ENCODE data around the gene FBXO15. TPM values are rescaled to one million over a fixed set of nuclear protein-coding genes. Genes with fewer than 3 reads are reported as not detected.

The FBXO15 gene
- total RNA-seq, 2 donors from 2014 or later = 1.3 to 3.0 TPM

DNA sequence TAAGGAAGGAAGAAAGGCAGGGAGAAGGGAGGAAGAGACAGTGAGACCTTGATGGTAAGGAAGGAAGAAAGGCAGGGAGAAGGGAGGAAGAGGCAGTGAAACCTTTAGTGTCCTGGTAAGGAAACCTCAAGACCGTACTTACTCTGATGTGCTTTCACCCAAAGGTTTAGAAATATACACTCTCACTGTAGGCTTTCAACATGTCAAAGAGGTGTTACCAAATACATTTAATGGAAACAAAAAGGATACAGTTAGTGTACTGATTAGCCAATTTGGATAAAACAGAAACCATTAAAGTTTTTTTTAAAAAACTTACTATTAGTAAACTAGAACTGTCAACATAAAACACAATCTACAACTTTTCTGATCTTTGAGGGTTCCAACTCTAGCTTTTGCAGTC is 7.1 kb downstream of the FBXO15 start:
- H3K9me3 Mint-ChIP-seq = no peaks in the 10 kb centered on the region
- Histone ChIP-seq H3K4me1 (ENCODE audit: control insufficient read depth, insufficient read depth, low read length) (no peaks in the 10 kb centered on the region), H3K27ac (ENCODE audit: low read depth, low read length) (no peak overlapping the region), H3K9me3 (ENCODE audit: control insufficient read depth, low read length) (no peaks in the 10 kb centered on the region), H3K4me3 (ENCODE audit: low read length) (no peak overlapping the region), H3K9ac (ENCODE audit: extremely low read depth, low read length, poor library complexity, severe bottlenecking) (no peak overlapping the region), H3K27me3 (ENCODE audit: control insufficient read depth, insufficient read depth, low read length, poor library complexity, severe bottlenecking) (peaks cover 8% of the 10 kb centered on the region), H3K36me3 (ENCODE audit: control insufficient read depth, insufficient read depth, low read length) (no peaks in the 10 kb centered on the region)
- TF ChIP-seq CTCF (conservative IDR thresholded peaks at IDR 0.05) = no peak
- no peaks in the 10 kb centered on the region for H3K4me1 Mint-ChIP-seq
- H3K36me3 Mint-ChIP-seq (ENCODE audit: low read depth) = no peaks in the 10 kb centered on the region
- no peak for DNase-seq
- H3K27ac Mint-ChIP-seq = no peak overlapping the region
- H3K27me3 Mint-ChIP-seq (ENCODE audit: insufficient read depth) = peaks cover 12% of the 10 kb centered on the region
- 78 to 100% methylated on average over 1 of the region's 1 CpG for WGBS, 2 experiments (ENCODE audit: insufficient coverage in 1 of 2, insufficient read length in 1 of 2)
- no peak overlapping the region for H3K4me3 Mint-ChIP-seq

- no peaks in the 10 kb centered on the region for H3K9me3 Mint-ChIP-seq
- Histone ChIP-seq H3K36me3 (ENCODE audit: control insufficient read depth, insufficient read depth, low read length) (no peaks in the 10 kb centered on the region), H3K4me3 (ENCODE audit: low read length) (no peak overlapping the region), H3K9ac (ENCODE audit: extremely low read depth, low read length, poor library complexity, severe bottlenecking) (no peak overlapping the region), H3K4me1 (ENCODE audit: control insufficient read depth, insufficient read depth, low read length) (no peaks in the 10 kb centered on the region), H3K9me3 (ENCODE audit: control insufficient read depth, low read length) (no peaks in the 10 kb centered on the region), H3K27me3 (ENCODE audit: control insufficient read depth, insufficient read depth, low read length, poor library complexity, severe bottlenecking) (peaks cover 8% of the 10 kb centered on the region), H3K27ac (ENCODE audit: low read depth, low read length) (no peak overlapping the region)
- WGBS, 2 experiments (ENCODE audit: insufficient coverage in 1 of 2, insufficient read length in 1 of 2) = 63 to 83% methylated on average over 1 to 3 of the region's 3 CpGs
- DNase-seq = no peak
- H3K27me3 Mint-ChIP-seq (ENCODE audit: insufficient read depth) = peaks cover 11% of the 10 kb centered on the region
- H3K27ac Mint-ChIP-seq = no peak overlapping the region
- no peak overlapping the region for H3K4me3 Mint-ChIP-seq
- H3K4me1 Mint-ChIP-seq = no peaks in the 10 kb centered on the region
- no peaks in the 10 kb centered on the region for H3K36me3 Mint-ChIP-seq (ENCODE audit: low read depth)
- no peak for TF ChIP-seq CTCF (conservative IDR thresholded peaks at IDR 0.05)
Measured at GRCh38 chr18:74139888-74140287, 7.7 kb downstream of the FBXO15 start.

GRCh38 chr18:74139411-74139810 is 8.2 kb downstream of the FBXO15 start:
- no peak for TF ChIP-seq CTCF (conservative IDR thresholded peaks at IDR 0.05)
- Mint-ChIP-seq H3K4me3 (no peak overlapping the region), H3K9me3 (no peaks in the 10 kb centered on the region), H3K27me3 (ENCODE audit: insufficient read depth) (peaks cover 11% of the 10 kb centered on the region), H3K4me1 (no peaks in the 10 kb centered on the region), H3K36me3 (ENCODE audit: low read depth) (no peaks in the 10 kb centered on the region), H3K27ac (no peak overlapping the region)
- no peak overlapping the region for H3K27ac ChIP-seq (ENCODE audit: low read depth, low read length)
- H3K4me3 ChIP-seq (ENCODE audit: low read length) = no peak overlapping the region
- 91 to 93% methylated on average over 2 of the region's 2 CpGs for WGBS, 2 experiments (ENCODE audit: insufficient coverage in 1 of 2, insufficient read length in 1 of 2)
- no peaks in the 10 kb centered on the region for H3K9me3 ChIP-seq (ENCODE audit: control insufficient read depth, low read length)
- H3K27me3 ChIP-seq (ENCODE audit: control insufficient read depth, insufficient read depth, low read length, poor library complexity, severe bottlenecking) = peaks cover 8% of the 10 kb centered on the region
- no peaks in the 10 kb centered on the region for H3K36me3 ChIP-seq (ENCODE audit: control insufficient read depth, insufficient read depth, low read length)
- no peak for DNase-seq
- no peak overlapping the region for H3K9ac ChIP-seq (ENCODE audit: extremely low read depth, low read length, poor library complexity, severe bottlenecking)
- H3K4me1 ChIP-seq (ENCODE audit: control insufficient read depth, insufficient read depth, low read length) = no peaks in the 10 kb centered on the region
